Cardiac fibroblast (primary cell): ENCODE results near the gene ARMS2.

Experiments used
- DNase-seq, 2 donors: peaks; one replicate each; pipeline versions ENCODE4 v3.0.0 to v3.0.0-alpha.2; 2010; ENCODE audit warnings: low read depth in 2 of 2
- H3K4me3 ChIP-seq, 2 donors: replicated peaks in 1 of 2; 1 replicate in 1 of 2; 2 replicates in 1 of 2; pipeline ENCODE4 v1.5.1; 2011; ENCODE audit warnings: low read depth in 2 of 2, low read length in 2 of 2, mild to moderate bottlenecking in 2 of 2, moderate library complexity in 1 of 2
- TF ChIP-seq, protein P1 (sequence below): IDR thresholded peaks from one replicate; pipeline ENCODE4 v1.5.1; 2011; ENCODE audit warnings: low read depth, mild to moderate bottlenecking, low read length, inconsistent platforms

Gene ARMS2

DNA sequence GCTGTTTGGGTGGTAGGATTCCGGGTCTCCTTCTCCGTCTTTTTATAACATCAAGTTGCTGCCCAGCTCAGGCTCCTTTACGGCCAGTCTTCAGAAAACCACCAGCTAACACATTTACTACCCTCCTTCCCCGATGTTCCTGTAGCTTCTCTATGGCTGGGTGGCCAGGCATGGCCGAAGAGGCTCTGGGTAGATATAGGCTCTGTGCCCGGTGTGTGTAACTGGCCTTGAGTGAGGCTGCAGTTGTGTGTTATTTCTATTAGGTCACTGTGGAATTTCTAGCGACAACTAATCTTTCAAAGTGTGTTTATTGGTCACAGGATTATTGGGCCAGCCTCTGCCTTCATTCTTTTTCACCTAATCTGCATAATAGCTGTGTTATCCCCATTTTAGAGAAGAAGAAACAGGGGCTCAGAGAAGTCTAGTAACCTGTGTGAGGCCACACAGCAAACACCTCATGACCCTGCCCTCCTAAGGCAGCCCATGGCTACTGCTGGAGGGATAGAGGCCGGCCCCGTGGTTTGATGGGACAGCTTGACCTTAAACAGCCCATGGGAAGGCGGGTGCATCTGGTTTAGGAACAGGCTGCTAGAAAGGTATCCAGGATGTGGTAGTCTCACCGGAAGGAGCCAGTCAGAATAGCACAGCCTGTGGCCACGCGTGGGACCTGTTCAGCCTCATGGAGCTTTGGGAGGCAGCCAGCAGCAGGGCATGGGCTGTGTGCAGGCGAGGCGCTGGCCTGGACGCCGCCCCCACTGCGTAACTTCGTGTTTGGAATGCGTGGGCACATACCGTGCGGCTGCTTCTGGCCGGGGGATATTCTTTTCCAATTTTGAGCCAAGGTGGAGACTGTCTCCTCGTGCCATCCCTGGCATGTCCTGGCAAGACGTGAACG, 36.6 kb downstream of the ARMS2 start:
- peak in 1 of 2 donors; percentile 51 for DNase-seq
- no peak overlapping the region for H3K4me3 ChIP-seq
- TF ChIP-seq, protein P1, sequence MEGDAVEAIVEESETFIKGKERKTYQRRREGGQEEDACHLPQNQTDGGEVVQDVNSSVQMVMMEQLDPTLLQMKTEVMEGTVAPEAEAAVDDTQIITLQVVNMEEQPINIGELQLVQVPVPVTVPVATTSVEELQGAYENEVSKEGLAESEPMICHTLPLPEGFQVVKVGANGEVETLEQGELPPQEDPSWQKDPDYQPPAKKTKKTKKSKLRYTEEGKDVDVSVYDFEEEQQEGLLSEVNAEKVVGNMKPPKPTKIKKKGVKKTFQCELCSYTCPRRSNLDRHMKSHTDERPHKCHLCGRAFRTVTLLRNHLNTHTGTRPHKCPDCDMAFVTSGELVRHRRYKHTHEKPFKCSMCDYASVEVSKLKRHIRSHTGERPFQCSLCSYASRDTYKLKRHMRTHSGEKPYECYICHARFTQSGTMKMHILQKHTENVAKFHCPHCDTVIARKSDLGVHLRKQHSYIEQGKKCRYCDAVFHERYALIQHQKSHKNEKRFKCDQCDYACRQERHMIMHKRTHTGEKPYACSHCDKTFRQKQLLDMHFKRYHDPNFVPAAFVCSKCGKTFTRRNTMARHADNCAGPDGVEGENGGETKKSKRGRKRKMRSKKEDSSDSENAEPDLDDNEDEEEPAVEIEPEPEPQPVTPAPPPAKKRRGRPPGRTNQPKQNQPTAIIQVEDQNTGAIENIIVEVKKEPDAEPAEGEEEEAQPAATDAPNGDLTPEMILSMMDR: no peak

GRCh38 chr10:122492006-122492405, 37.6 kb downstream of the ARMS2 start:
- TF ChIP-seq, protein P1: no peak
- no peak for DNase-seq
- H3K4me3 ChIP-seq: no peak overlapping the region

DNA sequence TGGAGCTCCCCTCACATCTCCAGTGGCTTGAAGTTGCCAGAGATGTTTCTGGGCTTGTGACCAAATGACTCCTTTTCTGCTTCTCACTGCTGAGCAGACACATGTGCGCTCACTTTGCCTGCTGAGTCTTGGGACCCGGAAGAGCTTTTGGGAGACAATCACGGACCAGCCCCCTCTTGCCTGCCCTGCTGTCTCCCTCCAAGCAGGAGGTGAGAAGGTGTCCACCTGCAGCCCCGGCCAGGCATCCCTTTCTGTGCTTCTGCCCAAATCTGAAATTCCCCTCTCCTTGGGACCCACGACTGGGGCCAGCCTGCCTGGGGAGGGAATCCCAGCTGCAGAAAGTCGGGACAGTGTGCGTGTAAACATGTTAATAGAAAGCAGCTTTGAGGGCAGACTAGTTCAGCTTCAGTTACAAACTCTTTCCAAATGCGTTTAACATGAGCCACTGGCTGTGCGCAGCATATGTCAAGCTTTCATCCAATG, 38.6 kb downstream of the ARMS2 start:
- TF ChIP-seq, protein P1: no peak
- H3K4me3 ChIP-seq: no peak overlapping the region
- DNase-seq: peak; percentile 25 to 68

DNA sequence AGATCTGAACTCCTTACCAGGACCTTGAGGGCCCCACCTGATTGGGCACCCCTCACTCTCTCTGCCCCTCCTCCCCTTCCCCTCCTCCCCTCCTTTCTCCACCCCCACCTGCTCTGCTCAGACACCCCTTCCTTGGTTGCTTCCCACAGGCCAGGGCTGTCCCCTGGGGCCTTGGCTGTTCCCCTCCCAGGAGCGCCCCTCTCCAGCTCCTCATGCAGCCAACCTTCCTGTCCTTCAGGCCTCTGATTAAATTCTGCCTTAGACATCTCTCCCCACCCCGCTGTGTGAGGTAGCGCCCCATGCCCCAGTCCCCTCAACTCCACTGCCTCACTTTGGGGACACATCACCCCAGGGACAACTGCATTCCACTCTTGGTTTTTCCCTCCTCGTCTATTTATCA, 39.3 kb downstream of the ARMS2 start:
- TF ChIP-seq, protein P1: no peak
- peak overlapping the region in 1 of 2 donors; percentile 39 for H3K4me3 ChIP-seq
- DNase-seq: no peak

- no peak for DNase-seq
- TF ChIP-seq, protein P1: no peak
- H3K4me3 ChIP-seq: peak overlapping the region in 1 of 2 donors; percentile 39
These were observed 39.8 kb downstream of the ARMS2 start for GRCh38 chr10:122494173-122494820.

DNA sequence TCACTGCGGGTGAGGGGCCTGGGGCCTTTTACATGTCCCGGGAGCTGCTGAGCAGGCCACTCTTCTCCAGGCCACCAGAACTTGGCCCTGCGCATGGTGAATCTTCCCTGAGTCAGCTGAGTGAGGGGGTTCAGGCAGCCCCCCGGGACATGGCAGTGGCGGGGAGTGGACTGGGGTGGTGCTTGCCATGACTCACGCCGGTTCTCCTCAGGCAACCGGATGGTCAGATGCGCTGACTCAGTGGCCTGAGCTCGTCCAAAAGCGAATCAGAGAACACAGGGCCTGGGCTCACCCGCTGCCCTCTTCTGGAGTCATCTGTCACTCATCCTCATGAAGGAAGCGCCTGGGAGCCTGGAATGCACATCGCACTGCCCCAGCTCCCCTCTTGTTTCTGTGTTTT, 40.4 kb downstream of the ARMS2 start:
- TF ChIP-seq, protein P1: no peak
- peak overlapping the region in 1 of 2 donors; percentile 39 for H3K4me3 ChIP-seq

More for the DNA sequence above, 40.4 kb downstream of the ARMS2 start:
- peak; percentile 74 to 94 for DNase-seq
